ENCODE measurements around the gene OLAH.

The OLAH gene

GRCh38 chr10:15106352-15107013, 62.7 kb downstream of the OLAH start (continued):
- TF ChIP-seq, protein P1, sequence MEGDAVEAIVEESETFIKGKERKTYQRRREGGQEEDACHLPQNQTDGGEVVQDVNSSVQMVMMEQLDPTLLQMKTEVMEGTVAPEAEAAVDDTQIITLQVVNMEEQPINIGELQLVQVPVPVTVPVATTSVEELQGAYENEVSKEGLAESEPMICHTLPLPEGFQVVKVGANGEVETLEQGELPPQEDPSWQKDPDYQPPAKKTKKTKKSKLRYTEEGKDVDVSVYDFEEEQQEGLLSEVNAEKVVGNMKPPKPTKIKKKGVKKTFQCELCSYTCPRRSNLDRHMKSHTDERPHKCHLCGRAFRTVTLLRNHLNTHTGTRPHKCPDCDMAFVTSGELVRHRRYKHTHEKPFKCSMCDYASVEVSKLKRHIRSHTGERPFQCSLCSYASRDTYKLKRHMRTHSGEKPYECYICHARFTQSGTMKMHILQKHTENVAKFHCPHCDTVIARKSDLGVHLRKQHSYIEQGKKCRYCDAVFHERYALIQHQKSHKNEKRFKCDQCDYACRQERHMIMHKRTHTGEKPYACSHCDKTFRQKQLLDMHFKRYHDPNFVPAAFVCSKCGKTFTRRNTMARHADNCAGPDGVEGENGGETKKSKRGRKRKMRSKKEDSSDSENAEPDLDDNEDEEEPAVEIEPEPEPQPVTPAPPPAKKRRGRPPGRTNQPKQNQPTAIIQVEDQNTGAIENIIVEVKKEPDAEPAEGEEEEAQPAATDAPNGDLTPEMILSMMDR (tag by site-specific recombination; IDR thresholded peaks at IDR 0.05), result peak; percentile 69
- TF ChIP-seq ZNF433 (tag by site-specific recombination; IDR thresholded peaks at IDR 0.05; ENCODE audit: low read depth) (no peak), KLF8 (tag by site-specific recombination; IDR thresholded peaks at IDR 0.05) (no peak; the same call in 1 of the 2 replicates), ZNF660 (tag by site-specific recombination; IDR thresholded peaks at IDR 0.05) (peak; percentile 55; the same call in 1 of the 2 replicates)

DNA sequence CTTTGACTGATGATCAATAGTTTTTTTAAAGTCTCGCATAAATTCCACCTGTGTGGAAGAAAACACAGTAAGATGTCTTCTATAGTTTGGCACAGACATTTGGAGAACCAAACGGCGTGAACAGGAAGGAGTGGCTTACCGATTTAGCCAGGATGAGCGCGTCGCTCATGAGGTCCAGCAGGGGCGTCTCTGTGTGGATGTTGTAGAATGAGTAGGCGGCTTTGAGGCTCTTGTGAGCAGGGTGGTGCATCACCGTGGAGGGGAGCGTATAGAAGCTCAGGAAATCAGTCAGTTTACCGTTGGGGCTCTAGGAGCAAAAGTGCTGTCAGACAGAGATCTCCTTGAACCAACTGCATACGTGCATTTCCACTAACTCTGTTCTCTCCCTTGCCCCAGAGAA, 68.9 kb downstream of the OLAH start:
- ChIA-PET CTCF (no interaction called here), POLR2A (no interaction called here)
- no peaks in the 10 kb centered on the region for H3K4me1 ChIP-seq (ENCODE audit: control insufficient read depth, insufficient read depth, low read length)
- no peak for TF ChIP-seq ZNF23 (tag by site-specific recombination; IDR thresholded peaks at IDR 0.05; ENCODE audit: borderline replicate concordance)
- TF ChIP-seq, protein P2, sequence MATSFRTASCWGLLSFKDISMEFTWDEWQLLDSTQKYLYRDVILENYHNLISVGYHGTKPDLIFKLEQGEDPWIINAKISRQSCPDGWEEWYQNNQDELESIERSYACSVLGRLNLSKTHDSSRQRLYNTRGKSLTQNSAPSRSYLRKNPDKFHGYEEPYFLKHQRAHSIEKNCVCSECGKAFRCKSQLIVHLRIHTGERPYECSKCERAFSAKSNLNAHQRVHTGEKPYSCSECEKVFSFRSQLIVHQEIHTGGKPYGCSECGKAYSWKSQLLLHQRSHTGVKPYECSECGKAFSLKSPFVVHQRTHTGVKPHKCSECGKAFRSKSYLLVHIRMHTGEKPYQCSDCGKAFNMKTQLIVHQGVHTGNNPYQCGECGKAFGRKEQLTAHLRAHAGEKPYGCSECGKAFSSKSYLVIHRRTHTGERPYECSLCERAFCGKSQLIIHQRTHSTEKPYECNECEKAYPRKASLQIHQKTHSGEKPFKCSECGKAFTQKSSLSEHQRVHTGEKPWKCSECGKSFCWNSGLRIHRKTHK (tag by site-specific recombination; IDR thresholded peaks at IDR 0.05), result no peak
- TF ChIP-seq ZNF138 (tag by site-specific recombination; IDR thresholded peaks at IDR 0.05; ENCODE audit: borderline replicate concordance), result no peak
- TF ChIP-seq, protein P3, sequence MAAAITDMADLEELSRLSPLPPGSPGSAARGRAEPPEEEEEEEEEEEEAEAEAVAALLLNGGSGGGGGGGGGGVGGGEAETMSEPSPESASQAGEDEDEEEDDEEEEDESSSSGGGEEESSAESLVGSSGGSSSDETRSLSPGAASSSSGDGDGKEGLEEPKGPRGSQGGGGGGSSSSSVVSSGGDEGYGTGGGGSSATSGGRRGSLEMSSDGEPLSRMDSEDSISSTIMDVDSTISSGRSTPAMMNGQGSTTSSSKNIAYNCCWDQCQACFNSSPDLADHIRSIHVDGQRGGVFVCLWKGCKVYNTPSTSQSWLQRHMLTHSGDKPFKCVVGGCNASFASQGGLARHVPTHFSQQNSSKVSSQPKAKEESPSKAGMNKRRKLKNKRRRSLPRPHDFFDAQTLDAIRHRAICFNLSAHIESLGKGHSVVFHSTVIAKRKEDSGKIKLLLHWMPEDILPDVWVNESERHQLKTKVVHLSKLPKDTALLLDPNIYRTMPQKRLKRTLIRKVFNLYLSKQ (tag by site-specific recombination; IDR thresholded peaks at IDR 0.05; ENCODE audit: borderline replicate concordance), result no peak
- no peak for TF ChIP-seq ZNF169 (tag by site-specific recombination; IDR thresholded peaks at IDR 0.05)
- TF ChIP-seq ZNF155 (tag by site-specific recombination; IDR thresholded peaks at IDR 0.05), result no peak
- TF ChIP-seq ZNF449 (tag by site-specific recombination; IDR thresholded peaks at IDR 0.05), result no peak
- TF ChIP-seq ZNF623 (tag by site-specific recombination; IDR thresholded peaks at IDR 0.05), result no peak
- no peak for TF ChIP-seq SCRT1 (tag by site-specific recombination; IDR thresholded peaks at IDR 0.05; ENCODE audit: borderline replicate concordance)
- no peak for TF ChIP-seq ZNF311 (tag by site-specific recombination; IDR thresholded peaks at IDR 0.05; ENCODE audit: borderline replicate concordance)
- no peak for TF ChIP-seq ZNF362 (tag by site-specific recombination; IDR thresholded peaks at IDR 0.05)
- TF ChIP-seq ZNF670 (tag by site-specific recombination; IDR thresholded peaks at IDR 0.05; ENCODE audit: low read depth), result no peak
- TF ChIP-seq GFI1B (tag by site-specific recombination; IDR thresholded peaks at IDR 0.05), result no peak
- TF ChIP-seq ZNF302 (tag by site-specific recombination; IDR thresholded peaks at IDR 0.05; ENCODE audit: low read depth), result no peak
- TF ChIP-seq ZNF214 (tag by site-specific recombination; IDR thresholded peaks at IDR 0.05; ENCODE audit: borderline replicate concordance), result no peak
- TF ChIP-seq, protein P4, sequence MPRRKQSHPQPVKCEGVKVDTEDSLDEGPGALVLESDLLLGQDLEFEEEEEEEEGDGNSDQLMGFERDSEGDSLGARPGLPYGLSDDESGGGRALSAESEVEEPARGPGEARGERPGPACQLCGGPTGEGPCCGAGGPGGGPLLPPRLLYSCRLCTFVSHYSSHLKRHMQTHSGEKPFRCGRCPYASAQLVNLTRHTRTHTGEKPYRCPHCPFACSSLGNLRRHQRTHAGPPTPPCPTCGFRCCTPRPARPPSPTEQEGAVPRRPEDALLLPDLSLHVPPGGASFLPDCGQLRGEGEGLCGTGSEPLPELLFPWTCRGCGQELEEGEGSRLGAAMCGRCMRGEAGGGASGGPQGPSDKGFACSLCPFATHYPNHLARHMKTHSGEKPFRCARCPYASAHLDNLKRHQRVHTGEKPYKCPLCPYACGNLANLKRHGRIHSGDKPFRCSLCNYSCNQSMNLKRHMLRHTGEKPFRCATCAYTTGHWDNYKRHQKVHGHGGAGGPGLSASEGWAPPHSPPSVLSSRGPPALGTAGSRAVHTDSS (tag by site-specific recombination; IDR thresholded peaks at IDR 0.05), result no peak
- H3K4me3 ChIP-seq (ENCODE audit: low read depth, low read length), result no peak overlapping the region
- H3K36me3 ChIP-seq (ENCODE audit: control insufficient read depth in 2 of 2, insufficient read depth in 1 of 2, low read length in 2 of 2), result peaks cover 26 to 65% of the 10 kb centered on the region in 2 experiments
- no peak overlapping the region for H3K27ac ChIP-seq (ENCODE audit: extremely low read depth, low read depth, low read length)
- H3K9me3 ChIP-seq (ENCODE audit: control insufficient read depth, insufficient read depth, low read depth, low read length), result no peaks in the 10 kb centered on the region
